Ascending aorta (tissue), 2 donors: ENCODE data around the gene NOP58. TPM values are rescaled to one million over a fixed set of nuclear protein-coding genes. Genes with fewer than 3 reads are reported as not detected.

Experiments used
- DNase-seq, 2 donors: peaks; one replicate each; pipeline ENCODE4 v3.0.0-alpha.2; 2019; ENCODE audit warnings: low spot score in 2 of 2
- H3K27ac ChIP-seq, 2 donors: fragments of 200-600 bp; sonication (generic); one replicate each; pipeline ENCODE4 v1.5.1; 2016 to 2017; ENCODE audit warnings: mild to moderate bottlenecking in 1 of 2
- H3K27me3 ChIP-seq: fragments of 200-600 bp; sonication (generic); one replicate; pipeline ENCODE4 v1.5.1; 2017
- H3K36me3 ChIP-seq, 2 donors: fragments of 200-600 bp; sonication (generic); one replicate each; pipeline ENCODE4 v1.5.1; 2016
- H3K4me1 ChIP-seq, 2 donors: fragments of 200-600 bp; sonication (generic); one replicate each; pipeline ENCODE4 v1.5.1; 2016 to 2017; ENCODE audit warnings: mild to moderate bottlenecking in 1 of 2
- H3K4me3 ChIP-seq, 2 donors: fragments of 200-600 bp; sonication (generic); one replicate each; pipeline ENCODE4 v1.5.1; 2016 to 2017; ENCODE audit warnings: mild to moderate bottlenecking in 1 of 2
- H3K9me3 ChIP-seq, 2 donors: fragments of 200-600 bp; sonication (generic); one replicate each; pipeline ENCODE4 v1.5.1; 2016
- CTCF ChIP-seq, 3 experiments: fragments of 200-600 bp in 2 of 3; fragments of 450-650 bp in 1 of 3; sonication (generic) in 2 of 3; IDR thresholded peaks; one replicate each; pipeline ENCODE4 v1.5.1; 2016 to 2019; ENCODE audit warnings: antibody characterized with exemption in 3 of 3, mild to moderate bottlenecking in 1 of 3, moderate library complexity in 1 of 3
- intact Hi-C: fragments of 100-400 bp; cut with DNase I; formaldehyde crosslinking; loops from one replicate; pipeline ENCODE4 v1.15.1; 2023
- total RNA-seq: library from RNA; depleted of rRNA; stranded (reverse); fragments of >200 nt; gene quantifications from one replicate; pipeline ENCODE4 v1.1.0, GENCODE V29; 2016

Gene NOP58
- total RNA-seq, 1 donor from 2014 or later: 65.8 TPM

- no peaks in the 10 kb centered on the region for H3K9me3 ChIP-seq
- no peak for TF ChIP-seq CTCF (IDR thresholded peaks at IDR 0.05)
- intact Hi-C loops: no loop called here
- H3K4me3 ChIP-seq: no peak overlapping the region
- no peak overlapping the region for H3K27ac ChIP-seq
- no peaks in the 10 kb centered on the region for H3K4me1 ChIP-seq
- DNase-seq: no peak
- H3K27me3 ChIP-seq: no peaks in the 10 kb centered on the region
- H3K36me3 ChIP-seq: no peaks in the 10 kb centered on the region
Measured at GRCh38 chr2:202344178-202344577, 78.6 kb downstream of the NOP58 start.

- H3K4me3 ChIP-seq: no peak overlapping the region
- no peaks in the 10 kb centered on the region for H3K27me3 ChIP-seq
- intact Hi-C loops: no loop called here
- no peak for TF ChIP-seq CTCF (IDR thresholded peaks at IDR 0.05)
- H3K4me1 ChIP-seq: no peaks in the 10 kb centered on the region
- no peak overlapping the region for H3K27ac ChIP-seq
- H3K36me3 ChIP-seq: no peaks in the 10 kb centered on the region
- no peaks in the 10 kb centered on the region for H3K9me3 ChIP-seq
- DNase-seq: no peak
Measured at GRCh38 chr2:202346180-202346579, 80.6 kb downstream of the NOP58 start.

Other genes starting within 250 kb of the NOP58 start
- gene FZD7, start 231.9 kb upstream of the NOP58 start, total RNA-seq: 32.5 TPM
- 0.11 TPM for gene KIAA2012, start 192.5 kb upstream of the NOP58 start, total RNA-seq
- gene SUMO1, start 27.2 kb upstream of the NOP58 start, total RNA-seq: 208 TPM
- gene BMPR2, start 110.6 kb downstream of the NOP58 start, total RNA-seq: 47.8 TPM